ENCODE data around the gene NR1D2. TPM values are rescaled to one million over a fixed set of nuclear protein-coding genes. Genes with fewer than 3 reads are reported as not detected.

Gene NR1D2
- total RNA-seq, 1 experiment from 2014 or later = 18.4 TPM

DNA sequence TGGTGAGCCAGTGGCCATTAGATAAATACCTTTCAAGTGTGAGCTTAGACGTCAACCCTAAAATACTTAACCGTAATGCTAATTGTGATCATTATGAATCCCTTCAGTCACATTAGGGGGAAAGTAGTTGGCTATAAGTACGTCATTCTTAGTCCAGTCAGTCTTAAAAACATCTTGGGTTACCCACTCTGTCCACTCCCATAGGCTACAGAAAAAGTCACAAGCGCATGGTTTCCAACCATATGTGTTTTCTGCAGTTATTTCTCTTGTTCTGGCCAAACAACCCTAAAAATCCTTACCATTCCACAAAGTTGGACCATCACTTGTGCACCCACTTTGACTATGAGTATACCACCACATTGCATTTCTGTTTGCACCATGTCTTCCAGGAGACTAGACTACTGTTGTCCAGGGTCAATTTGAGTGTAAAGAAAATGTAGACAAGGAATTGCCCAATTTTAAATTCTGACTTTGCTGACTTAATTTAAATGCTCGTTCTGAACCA is 24.9 kb upstream of the NR1D2 start (continued):
- TF ChIP-seq, protein P1, sequence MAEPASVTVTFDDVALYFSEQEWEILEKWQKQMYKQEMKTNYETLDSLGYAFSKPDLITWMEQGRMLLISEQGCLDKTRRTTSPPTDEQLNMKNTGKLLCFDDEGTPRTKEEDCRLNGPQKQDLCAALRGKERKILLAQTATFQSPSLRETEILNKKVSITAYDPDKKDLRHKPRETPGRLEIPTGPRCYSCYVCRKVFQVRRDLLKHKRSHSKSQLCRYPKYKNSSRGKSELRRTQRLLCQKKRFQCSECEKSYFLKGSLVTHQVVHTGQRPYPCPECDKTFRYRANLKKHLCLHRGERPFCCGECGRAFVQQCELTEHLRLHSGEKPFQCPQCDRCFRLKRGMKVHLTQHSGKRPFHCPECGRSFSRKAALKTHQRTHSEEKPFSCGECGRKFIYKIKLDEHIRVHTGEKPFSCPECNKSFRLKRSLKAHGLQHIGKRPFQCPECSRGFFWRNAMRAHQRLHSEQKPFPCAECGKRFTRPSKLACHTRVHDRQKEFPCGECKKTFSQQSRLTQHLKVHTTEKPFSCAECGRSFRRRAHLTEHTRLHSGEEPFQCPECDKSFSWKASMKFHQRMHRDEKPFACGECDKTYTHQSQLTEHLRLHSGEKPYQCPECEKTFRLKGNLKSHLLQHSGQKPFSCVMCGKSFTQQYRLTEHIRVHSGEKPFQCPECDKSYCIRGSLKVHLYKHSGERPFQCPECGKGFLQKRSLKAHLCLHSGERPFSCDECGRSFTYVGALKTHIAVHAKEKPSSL (CRISPR knock-in tag; conservative IDR thresholded peaks at IDR 0.05) = no peak; the same call in none of the 2 replicates
- TF ChIP-seq NFE2L1 (CRISPR knock-in tag; IDR thresholded peaks at IDR 0.05) (no peak), FOXK1 (CRISPR knock-in tag; IDR thresholded peaks at IDR 0.05) (no peak), EMX1 (CRISPR knock-in tag; IDR thresholded peaks at IDR 0.05) (peak; percentile 93), SMAD3 (CRISPR knock-in tag; IDR thresholded peaks at IDR 0.05; ENCODE audit: borderline replicate concordance) (no peak), TP53 (CRISPR knock-in tag; IDR thresholded peaks at IDR 0.05) (no peak), CREM (CRISPR knock-in tag; IDR thresholded peaks at IDR 0.05) (0 out of 2 replicates have a peak, but pooled peaks have one; percentile 6), NR2C2 (CRISPR knock-in tag; IDR thresholded peaks at IDR 0.05) (no peak), NFATC4 (CRISPR knock-in tag; IDR thresholded peaks at IDR 0.05) (peak; percentile 66), PRRX2 (CRISPR knock-in tag; IDR thresholded peaks at IDR 0.05) (peak; percentile 83; the same call in 1 of the 2 replicates), ETV6 (CRISPR knock-in tag; IDR thresholded peaks at IDR 0.05) (no peak), ZNF416 (CRISPR knock-in tag; IDR thresholded peaks at IDR 0.05) (peak; percentile 21)
- TF ChIP-seq, protein P2, sequence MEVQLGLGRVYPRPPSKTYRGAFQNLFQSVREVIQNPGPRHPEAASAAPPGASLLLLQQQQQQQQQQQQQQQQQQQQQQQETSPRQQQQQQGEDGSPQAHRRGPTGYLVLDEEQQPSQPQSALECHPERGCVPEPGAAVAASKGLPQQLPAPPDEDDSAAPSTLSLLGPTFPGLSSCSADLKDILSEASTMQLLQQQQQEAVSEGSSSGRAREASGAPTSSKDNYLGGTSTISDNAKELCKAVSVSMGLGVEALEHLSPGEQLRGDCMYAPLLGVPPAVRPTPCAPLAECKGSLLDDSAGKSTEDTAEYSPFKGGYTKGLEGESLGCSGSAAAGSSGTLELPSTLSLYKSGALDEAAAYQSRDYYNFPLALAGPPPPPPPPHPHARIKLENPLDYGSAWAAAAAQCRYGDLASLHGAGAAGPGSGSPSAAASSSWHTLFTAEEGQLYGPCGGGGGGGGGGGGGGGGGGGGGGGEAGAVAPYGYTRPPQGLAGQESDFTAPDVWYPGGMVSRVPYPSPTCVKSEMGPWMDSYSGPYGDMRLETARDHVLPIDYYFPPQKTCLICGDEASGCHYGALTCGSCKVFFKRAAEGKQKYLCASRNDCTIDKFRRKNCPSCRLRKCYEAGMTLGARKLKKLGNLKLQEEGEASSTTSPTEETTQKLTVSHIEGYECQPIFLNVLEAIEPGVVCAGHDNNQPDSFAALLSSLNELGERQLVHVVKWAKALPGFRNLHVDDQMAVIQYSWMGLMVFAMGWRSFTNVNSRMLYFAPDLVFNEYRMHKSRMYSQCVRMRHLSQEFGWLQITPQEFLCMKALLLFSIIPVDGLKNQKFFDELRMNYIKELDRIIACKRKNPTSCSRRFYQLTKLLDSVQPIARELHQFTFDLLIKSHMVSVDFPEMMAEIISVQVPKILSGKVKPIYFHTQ (CRISPR knock-in tag; IDR thresholded peaks at IDR 0.05) = peak; percentile 62
- TF ChIP-seq, protein P3, sequence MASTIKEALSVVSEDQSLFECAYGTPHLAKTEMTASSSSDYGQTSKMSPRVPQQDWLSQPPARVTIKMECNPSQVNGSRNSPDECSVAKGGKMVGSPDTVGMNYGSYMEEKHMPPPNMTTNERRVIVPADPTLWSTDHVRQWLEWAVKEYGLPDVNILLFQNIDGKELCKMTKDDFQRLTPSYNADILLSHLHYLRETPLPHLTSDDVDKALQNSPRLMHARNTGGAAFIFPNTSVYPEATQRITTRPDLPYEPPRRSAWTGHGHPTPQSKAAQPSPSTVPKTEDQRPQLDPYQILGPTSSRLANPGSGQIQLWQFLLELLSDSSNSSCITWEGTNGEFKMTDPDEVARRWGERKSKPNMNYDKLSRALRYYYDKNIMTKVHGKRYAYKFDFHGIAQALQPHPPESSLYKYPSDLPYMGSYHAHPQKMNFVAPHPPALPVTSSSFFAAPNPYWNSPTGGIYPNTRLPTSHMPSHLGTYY (CRISPR knock-in tag; IDR thresholded peaks at IDR 0.05) = 0 out of 2 replicates have a peak, but pooled peaks have one; percentile 46
- TF ChIP-seq, protein P4, sequence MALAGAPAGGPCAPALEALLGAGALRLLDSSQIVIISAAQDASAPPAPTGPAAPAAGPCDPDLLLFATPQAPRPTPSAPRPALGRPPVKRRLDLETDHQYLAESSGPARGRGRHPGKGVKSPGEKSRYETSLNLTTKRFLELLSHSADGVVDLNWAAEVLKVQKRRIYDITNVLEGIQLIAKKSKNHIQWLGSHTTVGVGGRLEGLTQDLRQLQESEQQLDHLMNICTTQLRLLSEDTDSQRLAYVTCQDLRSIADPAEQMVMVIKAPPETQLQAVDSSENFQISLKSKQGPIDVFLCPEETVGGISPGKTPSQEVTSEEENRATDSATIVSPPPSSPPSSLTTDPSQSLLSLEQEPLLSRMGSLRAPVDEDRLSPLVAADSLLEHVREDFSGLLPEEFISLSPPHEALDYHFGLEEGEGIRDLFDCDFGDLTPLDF (CRISPR knock-in tag; IDR thresholded peaks at IDR 0.05) = no peak
- TF ChIP-seq, protein P5, sequence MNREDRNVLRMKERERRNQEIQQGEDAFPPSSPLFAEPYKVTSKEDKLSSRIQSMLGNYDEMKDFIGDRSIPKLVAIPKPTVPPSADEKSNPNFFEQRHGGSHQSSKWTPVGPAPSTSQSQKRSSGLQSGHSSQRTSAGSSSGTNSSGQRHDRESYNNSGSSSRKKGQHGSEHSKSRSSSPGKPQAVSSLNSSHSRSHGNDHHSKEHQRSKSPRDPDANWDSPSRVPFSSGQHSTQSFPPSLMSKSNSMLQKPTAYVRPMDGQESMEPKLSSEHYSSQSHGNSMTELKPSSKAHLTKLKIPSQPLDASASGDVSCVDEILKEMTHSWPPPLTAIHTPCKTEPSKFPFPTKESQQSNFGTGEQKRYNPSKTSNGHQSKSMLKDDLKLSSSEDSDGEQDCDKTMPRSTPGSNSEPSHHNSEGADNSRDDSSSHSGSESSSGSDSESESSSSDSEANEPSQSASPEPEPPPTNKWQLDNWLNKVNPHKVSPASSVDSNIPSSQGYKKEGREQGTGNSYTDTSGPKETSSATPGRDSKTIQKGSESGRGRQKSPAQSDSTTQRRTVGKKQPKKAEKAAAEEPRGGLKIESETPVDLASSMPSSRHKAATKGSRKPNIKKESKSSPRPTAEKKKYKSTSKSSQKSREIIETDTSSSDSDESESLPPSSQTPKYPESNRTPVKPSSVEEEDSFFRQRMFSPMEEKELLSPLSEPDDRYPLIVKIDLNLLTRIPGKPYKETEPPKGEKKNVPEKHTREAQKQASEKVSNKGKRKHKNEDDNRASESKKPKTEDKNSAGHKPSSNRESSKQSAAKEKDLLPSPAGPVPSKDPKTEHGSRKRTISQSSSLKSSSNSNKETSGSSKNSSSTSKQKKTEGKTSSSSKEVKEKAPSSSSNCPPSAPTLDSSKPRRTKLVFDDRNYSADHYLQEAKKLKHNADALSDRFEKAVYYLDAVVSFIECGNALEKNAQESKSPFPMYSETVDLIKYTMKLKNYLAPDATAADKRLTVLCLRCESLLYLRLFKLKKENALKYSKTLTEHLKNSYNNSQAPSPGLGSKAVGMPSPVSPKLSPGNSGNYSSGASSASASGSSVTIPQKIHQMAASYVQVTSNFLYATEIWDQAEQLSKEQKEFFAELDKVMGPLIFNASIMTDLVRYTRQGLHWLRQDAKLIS (CRISPR knock-in tag; IDR thresholded peaks at IDR 0.05; ENCODE audit: borderline replicate concordance) = no peak

All from WTC11 (cell line).